Measurements from ENCODE around the gene ZNF12. TPM values are rescaled to one million over a fixed set of nuclear protein-coding genes. Genes with fewer than 3 reads are reported as not detected.
A peak's percentile ranks its signal among the peaks of the same experiment; 100 is the strongest.
"Not testable (repeated sequence)": the region's sequence is repeated elsewhere in the genome, so short reads cannot be mapped to it uniquely, and the experiment has no call there.

Gene ZNF12
- total RNA-seq, 1 donor from 2014 or later = 28.8 TPM

DNA sequence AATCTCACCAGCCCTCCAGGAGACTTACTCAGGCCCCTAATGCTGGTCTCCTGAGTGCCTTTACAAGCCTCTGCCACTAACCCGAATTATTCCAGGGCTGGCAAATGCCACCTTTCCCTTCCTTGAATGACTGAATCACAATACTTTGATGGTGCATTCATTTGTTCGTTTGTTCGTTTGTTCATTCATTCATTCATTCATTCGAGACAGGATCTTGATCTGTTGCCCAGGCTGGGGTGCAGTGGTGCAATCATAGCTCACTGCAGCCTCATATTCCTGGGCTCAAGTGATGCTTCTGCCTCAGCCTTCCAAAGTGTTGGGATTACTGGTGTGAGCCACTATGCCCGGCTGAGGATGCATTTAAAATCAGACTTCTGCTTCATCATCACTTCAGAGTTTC is 6.0 kb downstream of the ZNF12 start:
- peaks cover 78 to 80% of the 10 kb centered on the region in 2 donors for H3K36me3 ChIP-seq
- intact Hi-C loops (cut with DNase I) = loop anchor here (10.0 kb wide), 1 partner anchor 864 kb away; the partner anchor contains the start of gene MIOS
- no peaks in the 10 kb centered on the region for H3K27me3 ChIP-seq
- no peak overlapping the region for H3K27ac ChIP-seq
- TF ChIP-seq, protein P1, sequence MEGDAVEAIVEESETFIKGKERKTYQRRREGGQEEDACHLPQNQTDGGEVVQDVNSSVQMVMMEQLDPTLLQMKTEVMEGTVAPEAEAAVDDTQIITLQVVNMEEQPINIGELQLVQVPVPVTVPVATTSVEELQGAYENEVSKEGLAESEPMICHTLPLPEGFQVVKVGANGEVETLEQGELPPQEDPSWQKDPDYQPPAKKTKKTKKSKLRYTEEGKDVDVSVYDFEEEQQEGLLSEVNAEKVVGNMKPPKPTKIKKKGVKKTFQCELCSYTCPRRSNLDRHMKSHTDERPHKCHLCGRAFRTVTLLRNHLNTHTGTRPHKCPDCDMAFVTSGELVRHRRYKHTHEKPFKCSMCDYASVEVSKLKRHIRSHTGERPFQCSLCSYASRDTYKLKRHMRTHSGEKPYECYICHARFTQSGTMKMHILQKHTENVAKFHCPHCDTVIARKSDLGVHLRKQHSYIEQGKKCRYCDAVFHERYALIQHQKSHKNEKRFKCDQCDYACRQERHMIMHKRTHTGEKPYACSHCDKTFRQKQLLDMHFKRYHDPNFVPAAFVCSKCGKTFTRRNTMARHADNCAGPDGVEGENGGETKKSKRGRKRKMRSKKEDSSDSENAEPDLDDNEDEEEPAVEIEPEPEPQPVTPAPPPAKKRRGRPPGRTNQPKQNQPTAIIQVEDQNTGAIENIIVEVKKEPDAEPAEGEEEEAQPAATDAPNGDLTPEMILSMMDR (IDR thresholded peaks at IDR 0.05) = no peak
- H3K9me3 ChIP-seq = peaks cover 27 to 58% of the 10 kb centered on the region in 2 donors
- no peak overlapping the region for H3K4me3 ChIP-seq
- DNase-seq (ENCODE audit: low spot score in 2 of 2) = no peak
- H3K4me1 ChIP-seq = peaks cover 7 to 16% of the 10 kb centered on the region in 2 donors

- no peak overlapping the region for H3K27ac ChIP-seq
- no peaks in the 10 kb centered on the region for H3K4me1 ChIP-seq
- intact Hi-C loops (cut with DNase I) = no loop called here
- no peak for DNase-seq (ENCODE audit: low spot score in 2 of 2)
- H3K36me3 ChIP-seq = peaks cover 97 to 100% of the 10 kb centered on the region in 2 donors
- H3K27me3 ChIP-seq = no peaks in the 10 kb centered on the region
- H3K9me3 ChIP-seq = peaks cover 97 to 100% of the 10 kb centered on the region in 2 donors
- TF ChIP-seq, protein P1 (IDR thresholded peaks at IDR 0.05) = no peak
- peak overlapping the region in 1 of 2 donors; percentile 3 for H3K4me3 ChIP-seq
Observed at GRCh38 chr7:6691609-6692106, 15.1 kb downstream of the ZNF12 start.

GRCh38 chr7:6691103-6691502 is 15.6 kb downstream of the ZNF12 start:
- Histone ChIP-seq H3K4me3 (no peak overlapping the region), H3K4me1 (no peaks in the 10 kb centered on the region), H3K36me3 (peaks cover 96 to 100% of the 10 kb centered on the region in 2 donors), H3K27me3 (no peaks in the 10 kb centered on the region), H3K27ac (no peak overlapping the region), H3K9me3 (peaks cover 97 to 100% of the 10 kb centered on the region in 2 donors)
- no peak for DNase-seq (ENCODE audit: low spot score in 2 of 2)
- intact Hi-C loops (cut with DNase I) = no loop called here
- TF ChIP-seq, protein P1 (IDR thresholded peaks at IDR 0.05) = no peak

DNA sequence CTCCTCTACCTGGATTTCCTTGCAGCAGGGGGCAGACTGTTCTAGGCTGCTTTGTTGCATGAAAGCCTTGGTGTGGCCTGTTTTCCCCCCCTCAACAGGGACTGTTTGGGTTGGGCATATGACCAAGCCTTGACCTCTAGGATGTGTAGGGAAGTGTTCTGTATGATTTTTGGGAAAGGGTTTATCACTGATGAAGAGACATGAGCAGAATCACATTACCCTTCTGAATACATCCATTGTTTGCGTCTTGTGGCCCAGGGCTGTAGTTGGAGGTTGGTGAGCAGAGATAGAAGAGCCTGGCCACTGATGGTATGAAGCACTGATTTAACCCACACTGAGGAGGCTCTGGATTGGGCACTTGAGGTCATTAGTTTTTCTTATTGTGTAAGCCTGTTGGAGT is 26.6 kb downstream of the ZNF12 start:
- no peaks in the 10 kb centered on the region for H3K4me1 ChIP-seq
- no peak overlapping the region for H3K4me3 ChIP-seq
- no peaks in the 10 kb centered on the region for H3K36me3 ChIP-seq
- TF ChIP-seq, protein P1 (IDR thresholded peaks at IDR 0.05) = no peak
- H3K27ac ChIP-seq = no peak overlapping the region
- no peak for DNase-seq (ENCODE audit: low spot score in 2 of 2)
- no peaks in the 10 kb centered on the region for H3K27me3 ChIP-seq
- intact Hi-C loops (cut with DNase I) = no loop called here
- peaks cover 97 to 100% of the 10 kb centered on the region in 2 donors for H3K9me3 ChIP-seq

DNA sequence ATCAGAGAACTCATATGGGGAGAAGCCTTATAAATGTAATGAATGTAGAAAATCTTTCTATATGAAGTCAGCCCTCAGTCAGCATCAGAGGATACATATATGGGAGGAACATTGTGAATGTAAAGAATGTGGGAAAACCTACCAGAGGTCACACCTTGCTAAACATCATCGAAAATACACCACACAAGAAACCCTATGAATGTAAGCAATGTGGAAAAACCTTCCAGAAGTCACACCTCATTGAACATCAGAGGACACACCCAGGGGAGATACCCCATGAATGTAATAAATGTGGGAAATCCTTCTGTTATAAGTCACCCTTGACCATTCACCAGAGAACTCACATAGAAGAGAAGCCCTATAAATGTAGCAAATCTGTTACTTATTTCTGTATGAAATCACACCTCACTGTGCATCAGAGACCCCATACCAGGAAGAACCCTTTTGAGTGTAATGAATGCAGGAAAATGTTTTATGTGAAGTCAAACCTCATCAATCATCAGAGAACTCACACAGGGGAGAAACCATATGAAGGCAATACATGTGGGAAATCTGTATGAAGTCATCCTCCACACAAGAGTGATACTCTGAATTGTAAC is 30.8 kb downstream of the ZNF12 start:
- TF ChIP-seq, protein P1 (IDR thresholded peaks at IDR 0.05) = no peak
- H3K9me3 ChIP-seq = peaks cover 74 to 90% of the 10 kb centered on the region in 2 donors

DNA sequence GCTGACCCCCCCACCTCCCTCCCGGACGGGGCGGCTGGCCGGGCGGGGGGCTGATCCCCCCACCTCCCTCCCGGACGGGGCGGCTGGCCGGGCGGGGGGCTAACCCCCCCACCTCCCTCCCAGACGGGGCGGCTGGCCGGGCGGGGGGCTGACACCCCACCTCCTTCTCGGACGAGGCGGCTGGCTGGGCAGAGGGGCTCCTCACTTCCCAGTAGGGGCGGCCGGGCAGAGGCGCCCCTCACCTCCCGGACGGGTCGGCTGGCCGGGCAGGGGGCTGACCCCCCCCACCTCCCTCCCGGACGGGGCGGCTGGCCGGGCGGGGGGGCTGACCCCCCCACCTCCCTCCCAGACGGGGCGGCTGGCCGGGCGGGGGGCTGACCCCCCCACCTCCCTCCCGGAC is 35.9 kb downstream of the ZNF12 start:
- H3K9me3 ChIP-seq = peaks cover 26 to 56% of the 10 kb centered on the region in 2 donors
- H3K27ac ChIP-seq; H3K4me3 ChIP-seq; H3K36me3 ChIP-seq; intact Hi-C loops (cut with DNase I); H3K27me3 ChIP-seq; H3K4me1 ChIP-seq; DNase-seq (ENCODE audit: low spot score in 2 of 2): not testable (repeated sequence)

More for the DNA sequence above, 30.8 kb downstream of the ZNF12 start:
- H3K36me3 ChIP-seq = no peaks in the 10 kb centered on the region
- no peak for DNase-seq (ENCODE audit: low spot score in 2 of 2)
- intact Hi-C loops (cut with DNase I) = no loop called here
- H3K27me3 ChIP-seq = no peaks in the 10 kb centered on the region
- H3K27ac ChIP-seq = no peak overlapping the region
- no peaks in the 10 kb centered on the region for H3K4me1 ChIP-seq
- no peak overlapping the region for H3K4me3 ChIP-seq
